GM18858 (cell line): ENCODE data around the gene TGM2.
"Not testable (repeated sequence)": the region's sequence is repeated elsewhere in the genome, so short reads cannot be mapped to it uniquely, and the experiment has no call there.

ENCODE experiments used
- ATAC-seq: cut with Tn5 transposase; IDR thresholded peaks from one replicate; pipeline ENCODE4 v1.9.1; 2021; ENCODE audit not compliant: unreplicated experiment

Gene TGM2

GRCh38 chr20:38104285-38104684 is 60.8 kb downstream of the TGM2 start:
- ATAC-seq, result no peak

GRCh38 chr20:38102206-38102605 is 62.9 kb downstream of the TGM2 start:
- not testable (repeated sequence) for ATAC-seq

- ATAC-seq, result no peak
Measured at GRCh38 chr20:38098952-38099351, 66.1 kb downstream of the TGM2 start.

DNA sequence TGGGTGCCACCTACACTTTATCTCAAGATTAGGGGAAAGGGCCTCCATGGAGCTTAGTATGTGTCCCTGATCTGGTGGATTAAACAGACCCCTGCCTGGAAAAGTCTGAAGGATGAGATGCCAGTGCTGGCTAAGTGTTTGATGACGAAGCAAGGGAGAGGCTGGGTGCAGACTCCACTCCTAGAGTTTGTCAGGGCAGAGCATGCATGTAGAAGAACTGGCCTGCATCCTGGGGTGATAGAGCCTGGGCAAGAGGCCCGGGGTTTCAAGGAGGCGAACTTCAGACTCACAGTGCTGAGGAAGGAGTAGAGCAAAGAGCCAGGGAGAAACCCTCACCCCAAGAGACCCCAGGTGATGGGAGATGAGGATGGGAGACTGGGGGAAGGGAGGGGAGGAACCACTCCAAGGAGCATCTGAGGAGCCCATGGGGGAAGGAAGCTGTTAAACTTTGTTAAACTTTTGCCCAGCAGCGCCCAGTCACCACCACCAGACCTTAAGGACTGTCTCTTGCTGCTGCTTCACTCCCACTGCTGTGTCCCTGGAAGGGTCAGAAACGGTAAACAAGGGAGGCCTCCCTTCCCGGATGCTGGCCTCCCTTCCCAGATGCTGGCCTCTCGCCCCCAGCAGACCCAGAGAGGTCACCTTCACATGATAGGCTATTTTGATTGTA is 69.9 kb downstream of the TGM2 start:
- ATAC-seq, result no peak

DNA sequence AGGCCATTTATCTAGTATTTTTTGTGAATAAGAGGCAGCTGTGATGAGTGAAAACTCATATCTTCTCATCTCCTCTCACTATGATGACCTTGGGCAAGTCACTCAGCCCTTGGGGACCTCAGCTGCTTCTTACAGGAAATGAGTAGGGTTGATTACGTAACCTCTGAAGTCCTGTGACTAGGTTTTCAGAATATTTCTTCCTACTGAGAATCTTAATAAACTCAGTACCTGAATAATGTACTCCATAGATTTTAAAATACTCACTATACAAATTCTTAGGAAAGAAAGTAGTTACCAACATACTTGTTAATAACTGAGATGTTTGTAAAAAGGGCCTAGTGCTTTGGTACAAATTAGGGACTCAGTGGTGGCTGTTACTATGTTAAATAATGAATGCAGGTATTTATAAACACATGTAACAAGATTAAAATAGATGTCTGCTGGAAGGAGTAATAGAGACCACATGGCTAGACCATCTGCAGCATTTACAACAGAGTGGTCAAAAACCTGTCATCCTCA is 70.6 kb downstream of the TGM2 start:
- peak; percentile 52 for ATAC-seq

- ATAC-seq, result no peak
Measured at GRCh38 chr20:38093641-38094077, 71.4 kb downstream of the TGM2 start.

- ATAC-seq, result no peak
Measured at GRCh38 chr20:38092915-38093314, 72.2 kb downstream of the TGM2 start.

DNA sequence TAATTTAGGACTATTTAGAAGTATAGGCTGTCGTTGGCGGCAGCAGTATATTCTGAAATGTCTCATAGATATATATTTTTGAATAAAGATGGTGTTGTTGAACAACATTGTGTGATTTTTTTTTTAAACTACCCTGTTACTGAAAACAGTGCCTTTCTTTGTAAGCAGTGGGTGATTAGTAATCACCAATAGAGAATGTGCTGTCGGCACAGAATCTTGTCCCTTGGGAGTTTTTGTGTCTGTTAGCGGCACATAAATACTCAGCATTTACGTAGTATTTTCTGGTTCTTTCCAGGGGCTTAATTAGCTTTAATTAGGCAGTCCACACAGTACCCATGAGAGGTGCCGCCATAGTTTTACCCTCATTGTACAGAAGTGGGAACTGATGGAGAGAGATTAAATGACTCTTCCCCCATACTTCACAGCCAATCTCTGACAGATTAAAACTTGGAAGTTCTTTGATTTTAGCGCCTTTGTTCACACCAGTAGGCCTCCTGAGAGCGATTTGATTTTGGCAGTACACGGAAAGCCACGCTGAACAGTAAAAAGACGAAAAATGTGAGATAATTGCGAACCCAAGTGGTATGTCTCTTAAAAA is 72.7 kb downstream of the TGM2 start:
- no peak for ATAC-seq

GRCh38 chr20:38091441-38092216 is 73.4 kb downstream of the TGM2 start:
- no peak for ATAC-seq

DNA sequence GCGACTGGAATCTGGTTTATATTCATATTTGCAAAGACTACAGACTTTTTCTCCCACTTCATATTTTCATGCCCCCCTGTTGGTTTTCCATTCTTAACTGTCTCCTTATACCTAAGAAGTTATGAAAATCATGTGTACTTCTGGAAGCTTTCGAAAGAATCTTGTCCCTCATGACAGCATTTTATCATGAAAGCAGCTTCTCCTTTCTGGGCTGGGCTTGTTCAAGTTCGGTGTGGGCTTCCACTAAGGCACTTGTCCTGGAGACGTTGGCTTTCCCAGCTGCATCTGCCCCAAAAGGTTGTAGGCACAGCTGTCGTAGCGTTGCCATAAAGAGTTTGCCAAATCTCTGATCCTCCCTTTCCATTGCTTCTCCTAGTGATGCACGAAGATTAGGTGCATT is 75.0 kb downstream of the TGM2 start:
- no peak for ATAC-seq

DNA sequence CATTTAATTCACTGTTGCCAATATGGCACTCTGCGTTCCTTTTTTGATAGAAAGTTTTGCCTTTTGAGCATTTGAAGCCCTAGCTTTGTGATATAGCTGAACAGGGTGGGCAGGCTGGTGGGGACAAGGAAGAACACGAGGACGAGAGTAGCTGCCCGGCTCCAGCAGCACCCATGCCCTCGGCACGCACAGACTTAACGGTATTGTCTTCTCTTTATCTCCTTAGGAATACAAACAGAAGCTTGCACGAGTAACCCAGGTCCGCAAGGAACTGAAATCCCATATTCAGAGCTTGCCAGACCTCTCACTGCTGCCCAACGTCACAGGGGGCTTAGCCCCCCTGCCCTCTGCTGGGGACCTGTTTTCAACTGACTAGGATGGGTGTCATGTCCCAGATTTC is 75.6 kb downstream of the TGM2 start:
- ATAC-seq, result no peak

DNA sequence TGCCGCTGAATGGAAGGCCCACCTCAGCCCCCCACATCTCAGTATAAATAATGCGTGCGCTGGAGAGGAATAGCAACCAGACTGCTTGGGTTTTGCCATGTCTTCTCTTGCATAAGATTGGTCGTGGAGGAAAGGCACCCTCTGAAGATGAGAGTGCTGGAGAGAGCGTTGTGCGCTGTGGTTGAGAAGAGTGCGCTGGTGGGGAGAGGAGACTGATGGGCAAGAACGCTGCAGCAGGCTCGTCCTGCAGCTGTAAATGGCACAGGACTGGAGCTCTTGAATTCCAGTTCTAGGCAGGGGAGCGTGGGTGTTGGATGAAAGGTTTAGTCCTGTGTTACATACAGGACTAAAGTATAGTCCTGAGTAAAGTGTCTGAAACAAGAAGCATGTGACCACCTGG is 80.0 kb downstream of the TGM2 start:
- no peak for ATAC-seq

- no peak for ATAC-seq
Measured at GRCh38 chr20:38084425-38084951, 80.6 kb downstream of the TGM2 start.

GRCh38 chr20:38083338-38084048 is 81.6 kb downstream of the TGM2 start:
- ATAC-seq, result no peak

GRCh38 chr20:38082894-38083293 is 82.2 kb downstream of the TGM2 start:
- ATAC-seq, result no peak

DNA sequence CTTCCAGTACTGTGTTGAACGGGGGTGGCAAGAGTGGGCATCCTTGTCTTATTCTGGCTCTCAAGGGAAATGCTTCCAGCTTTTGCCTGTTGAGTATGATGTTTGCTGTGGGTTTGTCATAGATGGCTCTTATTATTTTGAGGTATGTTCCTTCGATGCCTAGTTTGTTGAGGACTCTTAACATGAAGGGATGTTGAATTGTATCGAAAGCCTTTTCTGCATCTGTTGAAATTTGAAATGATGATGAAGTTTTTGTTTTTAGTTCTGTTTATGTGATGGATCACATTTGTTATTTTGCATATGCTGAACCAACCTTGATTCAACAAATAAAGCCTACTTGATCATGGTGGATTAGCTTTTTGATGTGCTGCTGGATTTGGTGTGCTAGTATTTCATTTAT is 83.5 kb downstream of the TGM2 start:
- ATAC-seq, result no peak

- no peak for ATAC-seq
Measured at GRCh38 chr20:38079353-38079752, 85.7 kb downstream of the TGM2 start.

- ATAC-seq, result no peak
Measured at GRCh38 chr20:38078084-38078483, 87.0 kb downstream of the TGM2 start.
